HEK293T (cell line): ENCODE data around the gene SERPINF2.

ENCODE experiments used
- CTCF ChIA-PET: fragments of 350-600 bp; formaldehyde crosslinking; extraction: SDS; loops from one replicate; lab custom pipeline; 2021; ENCODE audit warnings: antibody characterized with exemption, inconsistent platforms; lab: Yijun Ruan, JAX
- POLR2A ChIA-PET: fragments of 350-600 bp; formaldehyde crosslinking; extraction: SDS; loops from one replicate; lab custom pipeline; 2020; ENCODE audit warnings: antibody characterized with exemption, inconsistent platforms; lab: Yijun Ruan, JAX
- DNase-seq: peaks from one replicate; pipeline ENCODE4 v3.0.0; 2012; ENCODE audit warnings: mixed read lengths; ENCODE audit errors: extremely low spot score
- ARNT ChIP-seq: fragments of 450-650 bp; IDR thresholded peaks from 2 replicates; pipeline ENCODE4 v1.6.1; 2017; ENCODE audit warnings: mild to moderate bottlenecking
- BHLHE40 ChIP-seq: fragments of 450-650 bp; IDR thresholded peaks from 2 replicates; pipeline ENCODE4 v1.6.1; 2016; ENCODE audit warnings: mild to moderate bottlenecking, moderate library complexity, borderline replicate concordance
- CTBP1 ChIP-seq: fragments of 450-650 bp; IDR thresholded peaks from 2 replicates; pipeline ENCODE4 v1.6.1; 2016; ENCODE audit warnings: borderline replicate concordance
- ELF4 ChIP-seq: fragments of 450-650 bp; IDR thresholded peaks from 2 replicates; pipeline ENCODE4 v1.6.1; 2017; ENCODE audit warnings: antibody characterized with exemption
- FOXA1 ChIP-seq: fragments of 450-650 bp; IDR thresholded peaks from 2 replicates; pipeline ENCODE4 v1.6.1; 2016; ENCODE audit warnings: mild to moderate bottlenecking
- FOXK2 ChIP-seq: fragments of 450-650 bp; IDR thresholded peaks from 2 replicates; pipeline ENCODE4 v1.6.1; 2016; ENCODE audit warnings: mild to moderate bottlenecking
- FOXM1 ChIP-seq: fragments of 450-650 bp; IDR thresholded peaks from 2 replicates; pipeline ENCODE4 v1.6.1; 2017; ENCODE audit warnings: mild to moderate bottlenecking, borderline replicate concordance
- HDGF ChIP-seq: fragments of 450-650 bp; IDR thresholded peaks from 2 replicates; pipeline ENCODE4 v1.6.1; 2017; ENCODE audit warnings: antibody characterized with exemption, borderline replicate concordance
- L3MBTL2 ChIP-seq: fragments of 450-650 bp; conservative IDR thresholded peaks from 2 replicates; pipeline ENCODE4 v1.6.1; 2016; ENCODE audit warnings: mild to moderate bottlenecking
- LEF1 ChIP-seq: fragments of 450-650 bp; IDR thresholded peaks from 2 replicates; pipeline ENCODE4 v1.6.1; 2017; ENCODE audit warnings: mild to moderate bottlenecking, borderline replicate concordance
- NFRKB ChIP-seq: fragments of 450-650 bp; IDR thresholded peaks from 2 replicates; pipeline ENCODE4 v1.6.1; 2016; ENCODE audit warnings: mild to moderate bottlenecking, moderate library complexity
- PKNOX1 ChIP-seq: fragments of 450-650 bp; IDR thresholded peaks from 2 replicates; pipeline ENCODE4 v1.6.1; 2016
- SP1 ChIP-seq: fragments of 450-650 bp; IDR thresholded peaks from 2 replicates; pipeline ENCODE4 v1.6.1; 2017
- SUZ12 ChIP-seq: fragments of 450-650 bp; IDR thresholded peaks from 2 replicates; pipeline ENCODE4 v1.6.1; 2016; ENCODE audit warnings: mild to moderate bottlenecking
- TARDBP ChIP-seq: fragments of 450-650 bp; IDR thresholded peaks from 2 replicates; pipeline ENCODE4 v1.6.1; 2016
- ZNF384 ChIP-seq: fragments of 450-650 bp; IDR thresholded peaks from 2 replicates; pipeline ENCODE4 v1.6.1; 2016

The SERPINF2 gene

DNA sequence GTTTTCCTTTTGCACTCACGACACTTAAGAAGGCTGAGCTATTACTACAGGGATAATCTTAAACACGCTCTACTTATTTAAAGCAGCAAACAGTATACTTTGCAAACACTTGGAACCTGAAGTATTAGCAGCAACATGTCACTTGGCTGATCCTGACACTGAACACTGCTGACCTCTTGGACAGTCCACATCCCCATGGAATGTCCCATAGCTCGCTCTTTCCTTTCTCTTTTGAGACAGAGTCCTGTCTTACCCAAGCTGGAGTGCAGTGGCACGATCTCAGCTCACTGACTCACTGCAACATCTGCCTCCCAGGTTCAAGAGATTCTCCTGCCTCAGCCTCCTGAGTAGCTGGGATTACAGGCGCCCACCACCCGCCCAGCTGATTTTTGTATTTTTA lies 60.6 kb downstream of the SERPINF2 start:
- POLR2A ChIA-PET = no interaction called here
- DNase-seq = no peak
- no peak for TF ChIP-seq BHLHE40
- no peak for TF ChIP-seq HDGF
- no peak for TF ChIP-seq TARDBP
- no peak for TF ChIP-seq FOXM1
- no peak for TF ChIP-seq LEF1
- TF ChIP-seq PKNOX1 = no peak
- no peak for TF ChIP-seq SP1
- no peak for TF ChIP-seq ELF4
- TF ChIP-seq L3MBTL2 = no peak
- TF ChIP-seq ZNF384 = no peak
- no peak for TF ChIP-seq ARNT
- no peak for TF ChIP-seq FOXK2
- TF ChIP-seq SUZ12 = no peak
- TF ChIP-seq FOXA1 = no peak
- TF ChIP-seq CTBP1 = no peak
- no peak for TF ChIP-seq NFRKB
- CTCF ChIA-PET = interaction anchor here (0.7 kb wide), 1 partner anchor 62 kb away, joined by 4 read pairs; no protein-coding TSS in a partner anchor
